Small intestine (tissue), 16 donors: ENCODE measurements around the gene IRF7. TPM values are rescaled to one million over a fixed set of nuclear protein-coding genes. Genes with fewer than 3 reads are reported as not detected.

Experiments used
- DNase-seq, 2 donors: peaks; one replicate each; pipeline versions ENCODE4 v3.0.0 to v3.0.0-alpha.2; 2013
- FAIRE-seq: peaks from 2 replicates; lab custom pipeline; 2012; peaks lifted over from hg19 to GRCh38; lab: Jason Lieb, UNC
- H3K27ac ChIP-seq, 3 donors: one replicate each; pipeline ENCODE4 v1.5.1; 2013; ENCODE audit warnings: low read length in 2 of 3, mild to moderate bottlenecking in 2 of 3, control low read depth in 1 of 3, inconsistent platforms in 1 of 3, low read depth in 1 of 3, moderate library complexity in 1 of 3
- H3K27me3 ChIP-seq, 3 donors: one replicate each; pipeline ENCODE4 v1.6.1; 2013; ENCODE audit warnings: low read length in 3 of 3, inconsistent platforms in 1 of 3; ENCODE audit not compliant: control insufficient read depth in 3 of 3, insufficient read depth in 3 of 3
- H3K36me3 ChIP-seq, 3 donors: one replicate each; pipeline ENCODE4 v1.6.1; 2013; ENCODE audit warnings: low read length in 3 of 3, inconsistent platforms in 1 of 3, low read depth in 1 of 3, mild to moderate bottlenecking in 1 of 3, moderate library complexity in 1 of 3; ENCODE audit not compliant: control insufficient read depth in 3 of 3, insufficient read depth in 2 of 3
- H3K4me1 ChIP-seq, 3 donors: one replicate each; pipeline ENCODE4 v1.6.1; 2013; ENCODE audit warnings: low read length in 2 of 3, inconsistent platforms in 1 of 3, low read depth in 1 of 3, mild to moderate bottlenecking in 1 of 3, moderate library complexity in 1 of 3; ENCODE audit not compliant: control insufficient read depth in 3 of 3, insufficient read depth in 2 of 3
- H3K4me3 ChIP-seq, 3 donors: one replicate each; pipeline ENCODE4 v1.5.1; 2013; ENCODE audit warnings: low read length in 3 of 3, control low read depth in 1 of 3, inconsistent platforms in 1 of 3, low read depth in 1 of 3, mild to moderate bottlenecking in 1 of 3, moderate library complexity in 1 of 3
- H3K9me3 ChIP-seq, 2 donors: one replicate each; pipeline ENCODE4 v1.6.1; 2013; ENCODE audit warnings: low read depth in 1 of 2, low read length in 1 of 2; ENCODE audit not compliant: control insufficient read depth in 2 of 2, insufficient read depth in 1 of 2
- WGBS, 3 donors: extraction: QIAGEN DNeasy Blood & Tissue Kit; methylation state at CpG; one replicate each; pipeline ENCODE4 v1.1.7; 2013; 5-methylcytosine and 5-hydroxymethylcytosine counted together
- long read RNA-seq, 10 donors: transcript quantifications; one replicate each; lab custom pipeline, GENCODE V29; 2026
- polyA plus RNA-seq, 4 donors: library from polyadenylated mRNA; stranded (reverse) in 3 of 4; unstranded in 1 of 4; fragments of 200-250 nt in 3 of 4; fragments of 120-200 nt in 1 of 4; gene quantifications; one replicate each; pipeline versions ENCODE4 v1.2.1 to v1.2.3, GENCODE V29; 2013
- donor health status: healthy with polysubstance abuse.
- donor health status: control.
- donor health status: control.
- donor health status: Bipolar disorder and iron deficiency.
- donor health status: healthy.

The IRF7 gene
- 100 to 1,000 TPM in 2 of 4 donors, 10 to 100 TPM in 2; 14.5 to 115 (median 73.1) TPM for polyA plus RNA-seq
- long read RNA-seq, donor 1, partial matches to known transcripts, result 0 of 4 reads
- long read RNA-seq, donor 1, other reads (novel, unspliced or antisense), result 0 of 4 reads
- long read RNA-seq, donor 2, partial matches to known transcripts, result 0 of 1 reads
- long read RNA-seq, donor 2, other reads (novel, unspliced or antisense), result 0 of 1 reads
- long read RNA-seq, donor 3, partial matches to known transcripts, result 0 of 3 reads
- long read RNA-seq, donor 3, other reads (novel, unspliced or antisense), result 0 of 3 reads
- long read RNA-seq, donor 4, result 0 reads
- long read RNA-seq, donor 5, result 0 reads
- long read RNA-seq, donor 6, partial matches to known transcripts, result 0 of 1 reads
- long read RNA-seq, donor 6, other reads (novel, unspliced or antisense), result 0 of 1 reads
- long read RNA-seq, donor 7, result 0 reads
- long read RNA-seq, donor 8, partial matches to known transcripts, result 0 of 2 reads
- long read RNA-seq, donor 8, other reads (novel, unspliced or antisense), result 0 of 2 reads
- long read RNA-seq, donor 9, partial matches to known transcripts, result 0 of 4 reads
- long read RNA-seq, donor 9, other reads (novel, unspliced or antisense), result 0 of 4 reads
- long read RNA-seq, donor 10, partial matches to known transcripts, result 0 of 2 reads
- long read RNA-seq, donor 10, other reads (novel, unspliced or antisense), result 0 of 2 reads

GRCh38 chr11:615504-616319, at the start of gene IRF7:
Gene IRF7 (minus strand): TSS chr11:615950. CDS start chr11:615364, 586 bp downstream.
- Histone ChIP-seq H3K27ac (peak within 1 kb of the TSS; percentile 84 to 96 (median 94)), H3K27me3 (no peaks in the 10 kb centered on the region), H3K4me3 (peak within 1 kb of the TSS; percentile 59 to 77 (median 74)), H3K36me3 (peaks cover 10 to 87% (median 10%) of the 10 kb centered on the region in 3 donors), H3K9me3 (no peaks in the 10 kb centered on the region), H3K4me1 (peaks cover 4 to 33% (median 7%) of the 10 kb centered on the region in 3 donors)
- 2 to 3% (median 2%) methylated on average over 63 to 66 of the region's 66 CpGs for WGBS, 3 donors
- peak; percentile 95 to 97 for DNase-seq
- no peak for FAIRE-seq

GRCh38 chr11:665062-665703, 49.4 kb upstream of the IRF7 start:
- Histone ChIP-seq H3K9me3 (no peaks in the 10 kb centered on the region), H3K4me1 (no peaks in the 10 kb centered on the region), H3K27ac (peak overlapping the region in 1 of 3 donors; percentile 71), H3K36me3 (peaks cover 0 to 65% (median 5%) of the 10 kb centered on the region in 3 donors), H3K4me3 (no peak overlapping the region), H3K27me3 (no peaks in the 10 kb centered on the region)
- DNase-seq (peak in 1 of 2 donors; percentile 16), FAIRE-seq (no peak)
- WGBS, 3 donors, result 79 to 90% (median 88%) methylated on average over 13 to 15 of the region's 15 CpGs

DNA sequence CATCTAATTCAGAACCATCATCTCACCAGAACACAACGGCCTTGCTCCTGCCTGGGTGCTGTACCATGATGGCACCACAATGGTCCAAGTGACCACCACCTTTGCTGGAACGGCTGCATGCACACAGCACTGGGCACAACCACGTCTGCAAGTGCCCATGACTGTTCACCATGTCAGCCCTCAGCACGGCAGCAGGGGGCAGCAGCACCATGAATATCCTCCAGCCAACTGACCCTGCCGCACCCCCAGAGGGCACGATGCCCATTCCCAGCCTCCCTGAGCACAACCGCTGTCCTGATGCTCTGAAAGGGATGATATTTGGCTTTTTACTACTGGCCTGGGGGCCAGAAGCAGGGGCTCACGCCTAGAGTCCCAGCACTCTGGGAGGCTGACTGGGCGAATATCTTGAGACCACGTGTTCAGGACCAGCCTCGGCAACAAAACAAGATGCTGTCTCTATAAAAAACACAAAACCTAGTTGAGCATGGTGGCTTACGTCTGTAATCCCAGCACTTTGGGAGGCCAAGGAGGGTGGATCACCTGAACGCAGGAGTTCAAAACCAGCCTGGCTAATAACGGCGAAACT, 47.0 kb upstream of the IRF7 start:
- Histone ChIP-seq H3K36me3 (peaks cover 0 to 73% (median 5%) of the 10 kb centered on the region in 3 donors), H3K9me3 (no peaks in the 10 kb centered on the region), H3K27ac (no peak overlapping the region), H3K4me1 (peaks cover 0 to 10% (median 2%) of the 10 kb centered on the region in 3 donors), H3K4me3 (no peak overlapping the region), H3K27me3 (no peaks in the 10 kb centered on the region)
- no peak for FAIRE-seq
- 57 to 63% (median 58%) methylated on average over 15 of the region's 15 CpGs for WGBS, 3 donors
- peak; percentile 61 to 67 for DNase-seq

DNA sequence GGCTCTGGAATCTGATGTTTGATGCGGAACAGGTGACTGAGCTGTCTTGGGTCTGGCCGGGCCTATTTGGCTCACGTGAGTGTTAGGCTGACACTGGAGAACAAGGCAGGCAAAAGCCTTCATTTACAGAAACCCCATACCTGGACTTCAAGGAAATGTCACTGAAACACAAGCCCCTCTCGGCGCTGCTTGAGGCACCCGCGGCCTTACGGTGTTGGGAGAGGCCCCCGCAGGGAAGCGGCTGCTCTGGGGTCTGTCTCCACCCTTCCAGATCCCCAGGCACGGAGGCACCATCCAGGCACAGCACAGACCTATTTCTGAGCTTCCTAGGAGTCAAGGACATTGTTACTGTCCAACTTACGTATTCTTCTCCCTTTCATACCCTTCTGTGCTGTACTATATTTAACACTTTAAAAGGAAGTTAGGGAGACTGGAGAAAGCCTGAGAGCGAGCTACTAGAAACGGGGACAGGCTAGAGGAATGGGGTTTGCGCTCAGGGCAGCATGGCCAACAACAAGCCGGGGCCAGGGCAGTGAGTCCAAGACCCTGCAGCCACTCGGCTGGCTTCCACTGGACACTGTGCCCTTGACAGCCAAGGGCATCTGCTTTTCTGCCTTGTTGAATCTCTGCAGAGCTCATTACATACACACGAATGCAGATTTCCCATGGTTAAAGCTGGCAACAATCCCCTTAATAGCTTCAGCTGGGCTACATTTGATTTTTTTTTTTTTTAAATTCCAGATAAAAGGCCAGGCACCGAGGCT, 45.1 kb upstream of the IRF7 start:
- WGBS, 3 donors, result 90 to 92% (median 90%) methylated on average over 19 of the region's 19 CpGs
- no peak for DNase-seq

DNA sequence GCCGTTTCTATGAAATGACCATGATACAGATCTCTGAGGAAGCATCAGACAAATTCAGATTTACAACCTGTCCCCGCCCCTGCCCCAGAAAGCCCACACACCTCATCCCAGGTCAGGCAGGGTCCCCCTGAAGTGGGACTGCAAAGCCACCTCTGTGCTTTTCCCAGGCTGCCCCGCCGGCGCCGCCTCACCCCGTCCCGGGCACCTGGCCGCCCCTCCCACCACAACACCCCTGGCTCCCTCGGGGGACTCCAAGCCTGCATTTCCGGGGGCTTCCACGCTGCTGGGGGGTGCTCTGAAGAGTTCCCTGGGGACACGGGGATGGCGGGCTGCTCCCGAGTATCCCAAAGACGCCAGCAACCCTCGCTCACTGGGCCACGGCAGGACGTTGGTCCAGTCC, 44.5 kb upstream of the IRF7 start:
- FAIRE-seq, result no peak
- Histone ChIP-seq H3K27me3 (no peaks in the 10 kb centered on the region), H3K4me3 (no peak overlapping the region), H3K36me3 (peaks cover 0 to 73% (median 2%) of the 10 kb centered on the region in 3 donors), H3K27ac (peak overlapping the region in 1 of 3 donors; percentile 77), H3K4me1 (peaks cover 4 to 27% (median 8%) of the 10 kb centered on the region in 3 donors), H3K9me3 (no peaks in the 10 kb centered on the region)
- 76 to 85% (median 85%) methylated on average over 19 of the region's 19 CpGs for WGBS, 3 donors
- no peak for DNase-seq

More for the DNA sequence above, 45.1 kb upstream of the IRF7 start:
- Histone ChIP-seq H3K27ac (no peak overlapping the region), H3K4me1 (peaks cover 4 to 21% (median 8%) of the 10 kb centered on the region in 3 donors), H3K4me3 (no peak overlapping the region), H3K9me3 (no peaks in the 10 kb centered on the region), H3K36me3 (peaks cover 0 to 79% (median 2%) of the 10 kb centered on the region in 3 donors), H3K27me3 (no peaks in the 10 kb centered on the region)
- FAIRE-seq, result no peak

GRCh38 chr11:659532-660085, 43.9 kb upstream of the IRF7 start:
- H3K4me1 ChIP-seq, result peaks cover 4 to 34% (median 8%) of the 10 kb centered on the region in 3 donors
- H3K36me3 ChIP-seq, result peaks cover 0 to 71% (median 2%) of the 10 kb centered on the region in 3 donors
- no peaks in the 10 kb centered on the region for H3K9me3 ChIP-seq
- FAIRE-seq (no peak), DNase-seq (peak in 1 of 2 donors; percentile 70)
- whole genome bisulfite sequencing, 3 donors, result 47 to 86% (median 70%) methylated on average over 16 of the region's 16 CpGs
- H3K27me3 ChIP-seq, result no peaks in the 10 kb centered on the region
- peak overlapping the region in 2 of 3 donors; percentile 17 to 77 for H3K27ac ChIP-seq
- H3K4me3 ChIP-seq, result no peak overlapping the region

DNA sequence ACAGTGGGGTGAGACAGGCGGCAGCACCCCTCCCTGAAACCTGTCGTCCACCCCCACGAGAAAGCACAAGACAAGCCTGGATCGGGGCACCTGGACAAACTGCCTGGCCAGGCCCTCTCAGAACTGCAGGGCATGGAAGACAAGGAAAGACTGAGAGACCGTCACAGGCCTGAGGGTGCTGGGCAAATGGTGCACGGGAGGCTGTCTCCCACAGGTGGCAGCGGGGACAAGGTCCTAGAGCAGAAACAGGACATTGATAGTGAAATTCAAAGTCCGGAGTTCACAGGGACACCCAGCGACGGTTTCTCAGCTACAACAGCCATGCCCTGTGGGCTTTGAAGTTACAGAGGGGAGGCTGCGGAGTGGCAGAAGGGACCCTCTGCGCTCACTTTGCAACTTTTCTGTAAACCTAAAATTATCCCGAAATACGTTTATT, 42.0 kb upstream of the IRF7 start:
- H3K4me3 ChIP-seq, result no peak overlapping the region
- DNase-seq, result peak; percentile 83 to 94
- H3K4me1 ChIP-seq, result peaks cover 4 to 39% (median 10%) of the 10 kb centered on the region in 3 donors
- H3K36me3 ChIP-seq, result peaks cover 0 to 72% (median 2%) of the 10 kb centered on the region in 3 donors
- no peak for FAIRE-seq
- no peaks in the 10 kb centered on the region for H3K27me3 ChIP-seq
- H3K27ac ChIP-seq, result peak overlapping the region; percentile 52 to 93 (median 84)
- no peaks in the 10 kb centered on the region for H3K9me3 ChIP-seq
- WGBS, 3 donors, result 15 to 65% (median 35%) methylated on average over 14 of the region's 14 CpGs
